BJ (cell line): ENCODE measurements around the gene FBLN5. TPM values are rescaled to one million over a fixed set of nuclear protein-coding genes. Genes with fewer than 3 reads are reported as not detected.

Experiments
- CTCF ChIA-PET: fragments of 350-600 bp; formaldehyde crosslinking; extraction: SDS; loops from one replicate; lab custom pipeline; 2021; ENCODE audit warnings: antibody characterized with exemption, inconsistent platforms; lab: Yijun Ruan, JAX
- POLR2A ChIA-PET: fragments of 300-600 bp; sonication (Branson Sonifier 250); formaldehyde crosslinking; extraction: SDS; loops from one replicate; lab custom pipeline; 2021; ENCODE audit warnings: antibody characterized with exemption; lab: Charles Lee
- DNase-seq: peaks from one replicate; pipeline ENCODE4 v3.0.0-alpha.2; 2011; ENCODE audit warnings: low read depth
- H3K27me3 ChIP-seq: 2 replicates; pipeline ENCODE4 v1.6.0; 2011; ENCODE audit warnings: low read length; ENCODE audit not compliant: control insufficient read depth, insufficient read depth
- H3K36me3 ChIP-seq: 2 replicates; pipeline ENCODE4 v1.5.1; 2011; ENCODE audit warnings: low read length; ENCODE audit not compliant: control insufficient read depth, insufficient read depth
- H3K4me3 ChIP-seq: 2 replicates; pipeline ENCODE4 v1.5.1; 2011; ENCODE audit warnings: low read depth, mild to moderate bottlenecking, control low read depth, low read length
- CTCF ChIP-seq: IDR thresholded peaks from 2 replicates; pipeline ENCODE4 v1.5.1; 2011; ENCODE audit warnings: low read depth, mild to moderate bottlenecking, control low read depth, inconsistent platforms, low read length, moderate library complexity; ENCODE audit not compliant: insufficient read depth
- polyA plus RNA-seq: library from polyadenylated mRNA; depleted of rRNA; stranded (reverse); fragments of >200 nt; gene quantifications from 2 replicates; pipeline ENCODE4 v1.2.3, GENCODE V29; 2011

The FBLN5 gene
- polyA plus RNA-seq, 1 experiment: 158 TPM

- no peak for TF ChIP-seq CTCF
- Histone ChIP-seq H3K36me3 (peaks cover 3% of the 10 kb centered on the region; the same call in 1 of the 2 replicates), H3K27me3 (no peaks in the 10 kb centered on the region), H3K4me3 (no peak overlapping the region)
- DNase-seq: no peak
- ChIA-PET CTCF (interaction anchor here (1.4 kb wide), 1 partner anchor 8 kb away, joined by 3 read pairs; no protein-coding TSS in a partner anchor), POLR2A (no interaction called here)
Measured at GRCh38 chr14:91920526-91920925, 27.0 kb downstream of the FBLN5 start.

GRCh38 chr14:91919814-91920213 lies 27.7 kb downstream of the FBLN5 start:
- no peaks in the 10 kb centered on the region for H3K27me3 ChIP-seq
- no peak overlapping the region for H3K4me3 ChIP-seq
- ChIA-PET CTCF (interaction anchor here (1.3 to 1.4 kb wide), 2 partner anchors 9 to 10 kb away, joined by 3 read pairs; no protein-coding TSS in a partner anchor), POLR2A (no interaction called here)
- DNase-seq: peak; percentile 31
- peaks cover 3% of the 10 kb centered on the region; the same call in 1 of the 2 replicates for H3K36me3 ChIP-seq
- no peak for TF ChIP-seq CTCF

- Histone ChIP-seq H3K27me3 (no peaks in the 10 kb centered on the region), H3K36me3 (peaks cover 3% of the 10 kb centered on the region; the same call in 1 of the 2 replicates), H3K4me3 (no peak overlapping the region)
- ChIA-PET CTCF (interaction anchor here (0.6 to 1.4 kb wide), 4 partner anchors 9 to 26 kb away, joined by 3 to 5 read pairs (median 4); no protein-coding TSS in a partner anchor), POLR2A (no interaction called here)
- TF ChIP-seq CTCF: no peak
- no peak for DNase-seq
Measured at GRCh38 chr14:91918186-91918883, 29.2 kb downstream of the FBLN5 start.

- ChIA-PET POLR2A (no interaction called here), CTCF (no interaction called here)
- DNase-seq: no peak
- Histone ChIP-seq H3K27me3 (no peaks in the 10 kb centered on the region), H3K36me3 (peaks cover 8% of the 10 kb centered on the region), H3K4me3 (no peak overlapping the region)
- TF ChIP-seq CTCF: no peak
Measured at GRCh38 chr14:91912035-91912434, 35.5 kb downstream of the FBLN5 start.

GRCh38 chr14:91911474-91912032 lies 35.9 kb downstream of the FBLN5 start:
- peak; percentile 46 for TF ChIP-seq CTCF
- no peak overlapping the region for H3K4me3 ChIP-seq
- H3K36me3 ChIP-seq: peaks cover 6% of the 10 kb centered on the region
- CTCF ChIA-PET: interaction anchor here (0.9 kb wide), 1 partner anchor 196 kb away, joined by 3 read pairs; no protein-coding TSS in a partner anchor
- DNase-seq: no peak
- no peaks in the 10 kb centered on the region for H3K27me3 ChIP-seq
- POLR2A ChIA-PET: no interaction called here
